ENCODE data around the gene KIRREL3.

Gene KIRREL3

GRCh38 chr11:126599217-126599897 is 401.2 kb downstream of the KIRREL3 start:
- no peak for DNase-seq (ENCODE audit: low read depth)

GRCh38 chr11:126598344-126599216 is 402.0 kb downstream of the KIRREL3 start:
- no peak for DNase-seq (ENCODE audit: low read depth)

GRCh38 chr11:126597041-126597440 is 403.5 kb downstream of the KIRREL3 start:
- no peak for DNase-seq (ENCODE audit: low read depth)

GRCh38 chr11:126596474-126596873 is 404.1 kb downstream of the KIRREL3 start:
- DNase-seq (ENCODE audit: low read depth) = no peak

- DNase-seq (ENCODE audit: low read depth) = no peak
Observed at GRCh38 chr11:126595560-126595959, 405.0 kb downstream of the KIRREL3 start.

- DNase-seq (ENCODE audit: low read depth) = no peak
Observed at GRCh38 chr11:126594921-126595367, 405.6 kb downstream of the KIRREL3 start.

GRCh38 chr11:126592496-126593410 is 407.8 kb downstream of the KIRREL3 start:
- no peak for DNase-seq (ENCODE audit: low read depth)

GRCh38 chr11:126591966-126592489 is 408.5 kb downstream of the KIRREL3 start:
- DNase-seq (ENCODE audit: low read depth) = no peak

GRCh38 chr11:126589492-126589803 is 411.1 kb downstream of the KIRREL3 start:
- no peak for DNase-seq (ENCODE audit: low read depth)

GRCh38 chr11:126588630-126589491 is 411.7 kb downstream of the KIRREL3 start:
- no peak for DNase-seq (ENCODE audit: low read depth)

- DNase-seq (ENCODE audit: low read depth) = no peak
Observed at GRCh38 chr11:126587541-126587940, 413.0 kb downstream of the KIRREL3 start.

- peak; percentile 68 for DNase-seq (ENCODE audit: low read depth)
Observed at GRCh38 chr11:126585774-126586491, 414.6 kb downstream of the KIRREL3 start.

- DNase-seq (ENCODE audit: low read depth) = no peak
Observed at GRCh38 chr11:126585388-126585773, 415.2 kb downstream of the KIRREL3 start.

- DNase-seq (ENCODE audit: low read depth) = no peak
Observed at GRCh38 chr11:126583594-126584427, 416.8 kb downstream of the KIRREL3 start.

- no peak for DNase-seq (ENCODE audit: low read depth)
Observed at GRCh38 chr11:126583101-126583500, 417.5 kb downstream of the KIRREL3 start.

GRCh38 chr11:126581871-126582648 is 418.5 kb downstream of the KIRREL3 start:
- DNase-seq (ENCODE audit: low read depth) = no peak

GRCh38 chr11:126578426-126578825 is 422.1 kb downstream of the KIRREL3 start:
- no peak for DNase-seq (ENCODE audit: low read depth)

- no peak for DNase-seq (ENCODE audit: low read depth)
Observed at GRCh38 chr11:126578021-126578420, 422.5 kb downstream of the KIRREL3 start.

- DNase-seq (ENCODE audit: low read depth) = no peak
Observed at GRCh38 chr11:126575849-126576248, 424.7 kb downstream of the KIRREL3 start.

Measured in HS-27A (cell line).